HG02571 (cell line): ENCODE results near the gene RGS7BP.

ENCODE experiments used
- ATAC-seq: cut with Tn5 transposase; IDR thresholded peaks from one replicate; pipeline ENCODE4 v1.9.1; 2021; ENCODE audit warnings: mild to moderate bottlenecking, moderate library complexity; ENCODE audit not compliant: unreplicated experiment

RGS7BP gene

DNA sequence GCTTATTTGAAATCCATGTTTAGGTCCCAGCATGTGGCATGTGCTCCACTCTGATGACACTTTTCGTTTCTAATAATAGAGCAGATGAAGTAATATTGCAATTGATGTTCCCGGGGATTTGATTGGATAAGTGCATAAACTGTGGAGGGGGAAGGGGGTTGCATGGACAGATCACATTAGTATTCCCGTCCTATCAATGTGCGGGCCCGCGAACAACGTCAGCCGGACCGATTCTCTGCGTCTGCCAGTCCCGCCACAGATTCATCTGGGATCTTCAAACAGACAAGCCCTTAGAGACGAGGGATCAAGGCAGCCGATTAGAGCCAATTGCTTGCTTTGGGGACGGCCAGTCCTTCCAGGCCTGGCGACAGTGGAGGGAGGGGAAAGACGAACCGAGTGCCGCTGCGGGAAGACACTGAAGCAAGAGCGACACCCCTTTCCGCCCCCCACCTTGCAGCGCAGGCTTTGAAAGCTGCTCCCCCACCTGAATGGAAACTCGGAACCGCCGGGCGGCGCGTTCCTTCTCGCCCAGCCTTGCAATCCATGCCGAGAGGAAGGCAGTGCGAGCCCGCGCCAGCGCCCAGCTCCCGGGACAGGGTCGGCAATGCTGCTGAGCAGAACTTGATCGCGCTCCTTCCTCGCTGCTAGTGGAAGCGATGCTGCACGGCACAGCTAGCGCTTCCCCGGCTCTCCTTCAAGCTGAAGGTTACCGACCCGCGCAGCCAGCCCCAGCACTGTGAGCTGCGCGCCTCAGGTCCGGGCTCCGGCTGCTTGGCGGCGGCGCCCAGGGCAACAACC, at the start of gene RGS7BP:
RGS7BP (plus strand) TSS at position 247 of the 798 bp plus-strand sequence. CDS start 610 bp downstream, outside the sequence.
- no peak for ATAC-seq

DNA sequence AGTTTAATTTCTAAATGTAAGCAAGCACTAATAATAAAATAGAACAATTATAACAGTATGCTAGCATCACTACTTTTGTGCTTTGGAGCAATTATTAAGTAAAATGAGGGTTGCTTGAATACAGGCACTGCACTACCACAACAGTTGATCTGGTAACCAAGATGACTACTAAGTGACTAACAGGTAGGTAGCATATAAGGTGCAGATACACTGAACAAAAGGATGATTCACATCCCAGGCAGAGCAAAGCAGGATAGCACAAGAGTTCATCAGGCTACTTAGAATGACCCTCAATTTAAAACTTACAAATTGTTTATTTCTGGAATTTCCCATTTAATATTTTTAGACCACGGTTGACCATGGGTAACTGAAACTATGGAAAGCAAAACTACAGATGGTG, 48.0 kb upstream of the RGS7BP start:
- no peak for ATAC-seq

DNA sequence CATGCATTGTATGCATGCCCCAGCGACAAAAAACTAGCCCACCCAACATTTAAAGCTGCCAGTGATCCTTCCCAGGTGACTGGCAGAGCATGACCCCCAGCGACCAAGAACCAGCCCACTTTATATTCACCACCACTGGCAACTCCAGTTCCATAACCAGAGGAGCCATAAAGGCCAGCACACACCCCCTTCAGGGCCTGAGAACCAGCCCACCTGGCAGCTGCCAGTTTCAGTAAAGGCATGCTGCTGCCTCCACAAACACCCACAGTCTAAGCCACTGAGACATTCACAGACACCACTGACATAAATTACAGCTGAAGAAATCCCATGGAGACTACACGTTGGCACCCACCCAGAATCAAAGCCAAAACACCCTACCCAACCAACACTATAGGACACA, 46.9 kb upstream of the RGS7BP start:
- no peak for ATAC-seq

DNA sequence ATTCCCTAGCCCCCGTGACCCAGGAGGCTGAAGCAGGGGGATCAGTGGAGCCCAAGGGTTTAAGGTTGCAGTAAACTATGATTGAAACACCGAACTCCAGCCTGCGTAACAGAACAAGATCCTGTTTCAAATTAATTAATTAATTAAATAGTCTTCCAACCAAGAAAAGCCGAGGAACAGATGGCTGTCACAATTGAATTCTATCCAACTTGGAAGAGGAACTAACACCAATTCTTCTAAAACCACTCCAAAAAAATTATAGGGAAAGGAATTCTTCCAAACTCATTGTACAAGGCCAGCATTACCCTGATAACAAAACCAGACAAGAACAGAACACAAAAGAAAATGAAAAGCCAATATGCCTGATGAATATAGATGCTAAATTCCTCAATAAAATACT, 43.4 kb upstream of the RGS7BP start:
- ATAC-seq: no peak

DNA sequence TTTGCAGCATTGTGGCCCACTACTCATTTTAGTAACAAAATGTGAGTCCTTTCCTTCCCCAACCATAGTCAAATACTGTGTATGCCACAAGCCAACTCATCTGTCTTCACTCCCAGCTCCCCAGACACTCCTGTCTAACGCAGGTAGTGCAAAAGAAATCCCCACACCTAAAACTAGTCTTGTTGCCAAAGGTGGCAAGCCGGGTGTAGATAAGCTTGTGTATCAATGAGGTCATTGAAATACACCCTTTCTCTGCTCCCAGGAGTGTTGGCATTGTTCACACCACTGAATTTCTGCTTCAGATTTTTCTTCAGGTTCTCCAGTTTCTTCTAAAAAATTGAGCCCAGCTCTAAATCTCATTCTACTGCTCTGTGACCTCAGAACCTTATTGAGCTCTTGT, 19.7 kb upstream of the RGS7BP start:
- ATAC-seq: no peak

DNA sequence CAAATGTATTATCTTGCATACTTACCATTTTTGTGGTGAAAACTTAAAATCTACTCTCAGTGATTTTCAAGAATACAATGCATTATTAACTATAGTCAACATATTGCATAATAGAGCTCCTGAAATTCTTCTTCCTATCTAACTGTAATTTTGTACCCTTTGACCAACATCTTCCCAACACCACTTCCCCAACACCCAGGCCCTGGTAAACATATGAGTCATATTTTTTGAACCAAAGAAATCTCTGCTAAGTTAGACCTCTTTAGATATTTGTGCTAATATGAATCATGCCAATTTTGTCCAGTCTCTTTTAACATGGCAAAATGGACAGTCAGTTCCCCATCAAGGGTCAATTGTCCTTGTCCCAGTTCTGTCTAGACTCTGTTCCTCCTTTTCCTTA, 18.5 kb upstream of the RGS7BP start:
- no peak for ATAC-seq

DNA sequence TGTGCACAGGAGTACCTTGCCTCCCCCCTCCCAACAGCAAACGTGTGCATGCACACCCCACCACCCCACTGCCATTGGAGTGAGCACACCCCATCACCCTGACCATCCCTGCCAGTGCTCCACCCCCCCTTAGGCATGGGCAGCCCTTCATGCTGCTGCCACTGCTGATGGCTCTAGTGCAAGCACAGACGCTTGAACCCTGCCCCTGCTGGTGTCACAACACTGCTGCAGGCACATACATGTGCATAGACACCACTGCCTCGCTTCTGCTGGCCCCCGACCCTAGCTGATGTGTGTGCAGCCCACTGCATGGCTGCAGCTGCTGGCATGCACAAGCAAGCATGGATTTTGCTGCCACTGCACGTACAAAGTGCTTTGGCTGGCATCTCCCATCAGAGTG, 16.0 kb upstream of the RGS7BP start:
- ATAC-seq: no peak

DNA sequence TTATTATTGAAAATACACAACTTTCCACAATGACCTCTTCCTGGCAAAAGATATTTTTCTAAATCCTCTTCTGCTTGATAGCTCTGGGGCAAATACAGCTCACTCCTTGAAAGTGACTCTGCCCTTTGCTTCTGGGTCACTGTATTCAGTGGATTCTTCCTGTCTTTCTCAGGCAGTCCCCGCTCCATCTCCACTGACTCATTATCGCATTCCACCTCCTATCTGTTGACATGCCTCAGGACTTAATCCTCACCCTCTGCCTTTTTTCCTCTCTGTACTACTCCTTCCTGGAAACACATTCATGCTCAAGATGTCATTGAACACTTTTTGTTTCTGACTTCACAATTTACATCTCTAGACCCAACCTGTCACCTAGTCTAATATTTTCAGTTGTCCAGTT, 8.4 kb upstream of the RGS7BP start:
- ATAC-seq: no peak

DNA sequence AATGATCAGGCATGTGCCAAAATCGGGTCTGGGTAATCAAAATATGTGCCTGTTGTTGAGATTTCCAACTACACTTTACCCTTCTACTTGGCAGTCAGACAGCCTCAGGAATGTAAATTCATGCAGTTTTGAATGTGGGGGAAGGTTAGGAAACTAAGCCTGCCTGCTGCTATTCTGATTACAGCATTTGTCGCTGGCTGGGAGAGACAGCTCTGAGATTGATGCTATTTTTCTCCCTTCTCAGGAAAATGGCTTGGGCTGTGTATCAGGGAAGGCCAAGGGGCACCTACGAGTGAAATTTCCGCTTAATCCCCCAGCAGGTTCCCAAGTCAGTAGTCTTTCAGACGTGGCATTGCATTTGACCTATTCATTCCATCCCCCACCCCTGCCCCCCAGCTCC, 3.6 kb upstream of the RGS7BP start:
- ATAC-seq: no peak

DNA sequence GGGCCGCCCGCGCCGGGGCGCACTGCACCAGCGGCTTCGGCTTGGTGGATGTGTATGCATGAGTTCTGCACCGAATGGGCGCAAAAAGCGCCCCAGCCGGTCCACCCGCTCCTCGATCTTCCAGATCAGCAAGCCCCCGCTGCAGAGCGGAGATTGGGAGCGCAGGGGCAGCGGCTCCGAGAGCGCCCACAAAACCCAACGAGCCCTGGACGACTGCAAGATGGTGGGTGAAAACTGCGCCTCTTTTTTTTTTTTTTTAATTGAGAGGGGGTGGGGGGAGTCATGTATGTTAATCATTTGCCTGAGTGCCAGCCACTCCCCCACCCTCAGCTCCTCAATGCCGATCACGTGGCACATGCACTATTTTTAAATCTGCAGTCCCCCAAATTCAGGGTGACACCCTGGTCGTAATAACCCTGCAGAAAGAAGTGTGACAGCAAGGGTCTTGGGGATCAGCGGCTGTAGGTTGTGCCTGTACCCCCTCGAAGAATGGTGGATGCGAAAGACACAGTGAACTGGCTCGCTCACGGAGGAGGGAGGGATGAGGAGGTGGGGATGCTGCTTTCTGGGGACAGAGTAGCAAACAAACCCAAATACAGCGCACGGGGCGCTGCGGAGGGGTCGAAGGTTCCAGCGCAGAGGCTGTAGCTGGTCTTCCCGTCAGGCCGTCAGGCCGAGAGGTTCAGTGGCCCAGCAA, 900 bp downstream of the RGS7BP start:
- no peak for ATAC-seq

DNA sequence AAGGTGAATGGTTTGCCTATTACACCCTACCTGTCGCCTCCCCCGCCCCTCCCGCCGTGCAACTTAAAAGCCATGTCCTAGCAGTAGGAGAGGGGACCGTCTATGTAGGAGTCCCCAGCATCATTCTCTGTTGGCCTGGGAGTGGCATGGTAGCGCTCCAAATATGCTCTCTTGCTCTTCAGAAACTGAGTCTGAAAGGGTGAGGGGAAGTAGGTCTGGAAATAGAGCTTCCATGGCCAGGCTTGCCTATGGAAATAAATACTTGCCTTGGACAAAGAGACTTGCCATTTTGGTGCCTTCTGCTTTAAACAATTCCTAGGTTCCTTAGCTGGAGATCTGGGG, 1.4 kb downstream of the RGS7BP start:
- no peak for ATAC-seq

DNA sequence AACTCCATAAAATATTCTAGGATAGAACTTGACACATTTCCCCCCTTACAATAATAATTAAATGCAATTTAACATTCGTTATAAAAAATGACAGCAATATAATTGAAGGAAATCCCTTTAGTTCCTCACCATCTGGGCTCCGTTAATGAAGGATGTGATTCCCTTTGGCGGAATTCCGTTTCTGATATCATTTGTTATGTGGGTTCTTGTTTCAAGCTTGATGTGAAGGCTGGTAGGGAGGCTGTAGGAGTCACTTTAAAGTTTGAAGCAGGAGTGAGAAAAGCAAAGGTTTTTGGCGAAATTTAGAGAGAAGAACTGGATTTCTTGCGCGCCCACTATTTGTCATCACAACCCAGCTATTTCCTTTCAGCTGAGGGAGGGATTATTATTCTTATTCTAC, 4.0 kb downstream of the RGS7BP start:
- ATAC-seq: no peak

DNA sequence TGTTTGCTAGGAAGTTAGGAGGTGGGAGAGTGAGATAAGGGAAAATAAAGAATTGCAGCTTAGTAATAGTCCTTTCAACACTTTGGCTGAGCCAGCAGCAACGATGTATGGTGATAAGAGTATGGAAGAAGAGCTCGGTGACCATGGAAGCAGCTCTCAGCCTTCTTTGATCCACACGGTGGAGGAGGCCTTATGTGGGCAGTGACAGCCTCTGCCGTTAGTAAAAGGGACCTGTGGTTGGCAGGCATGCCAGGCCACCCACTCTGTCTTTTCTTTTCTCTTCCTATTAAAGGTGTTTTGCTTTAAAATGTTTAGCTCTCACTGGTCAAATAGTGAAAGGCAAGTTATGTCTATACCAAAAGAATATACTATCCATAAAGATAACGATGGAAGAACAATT, 7.7 kb downstream of the RGS7BP start:
- no peak for ATAC-seq

DNA sequence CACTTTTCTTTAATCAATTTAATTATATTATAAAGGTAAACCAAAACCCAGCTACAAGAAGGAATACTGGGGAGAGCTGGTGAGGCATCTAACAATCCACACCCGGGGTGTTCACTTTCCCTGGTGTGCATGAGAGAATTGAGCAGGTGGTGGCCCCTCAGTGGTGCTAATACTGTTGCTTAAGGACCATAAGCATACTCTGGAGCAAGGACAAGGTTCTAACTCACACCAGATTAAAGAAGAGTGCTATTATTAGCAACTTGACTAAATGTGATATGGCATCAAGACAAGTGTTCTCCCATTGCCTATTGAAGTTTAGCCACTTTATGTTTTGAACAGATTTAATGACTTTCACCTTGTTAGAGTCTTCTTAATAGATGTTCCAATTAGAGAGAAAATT, 8.8 kb downstream of the RGS7BP start:
- no peak for ATAC-seq

DNA sequence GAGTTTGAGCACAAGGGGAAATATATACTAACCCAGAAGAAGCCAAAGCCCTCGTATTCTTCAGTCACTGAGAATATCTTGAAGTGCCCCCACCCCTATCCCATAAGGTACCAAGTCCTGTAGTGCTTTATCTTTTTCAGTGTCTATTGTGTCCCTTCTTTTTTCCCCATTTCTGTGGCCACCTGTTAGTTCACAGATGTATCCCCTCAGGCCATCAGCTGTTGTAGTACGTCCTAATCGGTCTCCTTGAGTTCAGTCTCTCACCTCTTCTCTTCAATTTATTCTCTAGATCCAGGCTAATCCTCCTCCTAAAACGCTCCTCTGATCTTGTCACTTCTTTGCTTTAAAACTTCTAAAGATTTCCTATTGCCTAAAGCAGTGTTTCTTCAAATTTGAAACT, 10.4 kb downstream of the RGS7BP start:
- ATAC-seq: no peak

DNA sequence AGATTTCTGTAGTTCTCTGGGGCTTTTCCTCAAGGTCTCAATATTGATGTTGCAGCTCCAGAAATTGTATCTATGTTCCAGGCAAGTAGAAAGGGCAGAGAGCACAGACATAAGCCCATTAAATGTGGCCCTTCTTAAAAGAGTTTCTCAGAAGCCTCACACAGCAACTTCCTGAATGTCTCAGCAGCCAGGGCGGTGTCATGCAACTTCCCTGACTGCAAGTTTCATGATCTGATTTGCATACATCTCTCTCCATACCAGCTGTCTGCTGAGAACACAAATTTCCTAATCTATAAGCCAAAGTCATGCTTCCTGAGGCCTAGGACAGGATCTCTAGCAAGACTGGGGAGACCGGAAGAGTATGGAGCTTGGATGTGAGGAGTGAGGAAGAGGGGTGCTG, 13.0 kb downstream of the RGS7BP start:
- ATAC-seq: peak; percentile 67

DNA sequence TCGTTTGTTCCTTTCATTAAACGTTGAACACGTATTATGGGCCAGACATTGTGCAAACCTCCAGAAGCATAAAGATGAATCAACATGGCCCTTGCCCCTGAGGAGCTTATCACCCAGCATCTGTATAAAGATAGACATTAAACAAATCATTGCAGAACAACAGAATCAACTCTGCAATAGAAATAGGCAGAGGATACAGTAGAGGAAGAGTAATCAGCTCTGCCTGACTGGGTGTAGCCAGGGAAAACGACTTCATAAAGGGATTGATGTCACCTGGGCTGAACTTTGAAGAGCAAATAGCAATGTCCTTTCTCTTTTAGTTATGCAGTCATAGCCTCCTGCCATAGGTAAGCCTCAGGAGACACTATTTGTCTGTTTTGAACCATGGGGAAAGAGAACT, 13.4 kb downstream of the RGS7BP start:
- no peak for ATAC-seq

DNA sequence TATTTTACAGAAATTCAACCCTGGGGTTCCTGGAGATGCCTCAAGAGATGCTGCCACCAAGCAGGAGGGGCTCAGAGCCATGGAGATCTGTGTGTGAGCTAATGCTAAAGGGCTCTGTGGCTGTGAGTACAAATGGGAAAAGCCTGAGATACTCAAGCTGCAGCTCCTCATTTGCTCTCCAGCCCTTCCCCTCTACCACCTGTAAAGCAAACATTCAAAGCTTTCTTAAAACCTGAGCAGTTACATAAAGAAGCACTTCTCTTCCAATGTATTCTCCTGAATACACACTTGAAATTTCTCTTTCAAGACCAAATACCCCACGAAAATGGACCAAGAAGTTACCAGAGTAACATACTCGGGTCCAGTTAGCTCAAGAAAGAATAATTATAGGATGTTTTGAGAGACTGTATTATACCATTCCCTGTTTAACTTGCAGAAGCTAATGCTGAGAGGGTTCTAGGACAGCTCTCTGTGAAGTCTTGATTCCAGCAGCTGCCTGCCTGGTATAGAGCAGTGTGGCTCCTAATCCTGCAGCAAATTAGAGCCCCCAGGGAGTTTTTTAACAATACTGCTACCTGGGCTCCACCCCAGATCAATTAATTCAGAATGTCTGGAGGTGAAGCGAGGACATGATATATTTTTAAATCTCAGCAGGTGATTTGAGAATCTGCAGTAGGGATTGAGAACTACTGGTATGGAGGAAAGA, 21.1 kb downstream of the RGS7BP start:
- ATAC-seq: no peak

DNA sequence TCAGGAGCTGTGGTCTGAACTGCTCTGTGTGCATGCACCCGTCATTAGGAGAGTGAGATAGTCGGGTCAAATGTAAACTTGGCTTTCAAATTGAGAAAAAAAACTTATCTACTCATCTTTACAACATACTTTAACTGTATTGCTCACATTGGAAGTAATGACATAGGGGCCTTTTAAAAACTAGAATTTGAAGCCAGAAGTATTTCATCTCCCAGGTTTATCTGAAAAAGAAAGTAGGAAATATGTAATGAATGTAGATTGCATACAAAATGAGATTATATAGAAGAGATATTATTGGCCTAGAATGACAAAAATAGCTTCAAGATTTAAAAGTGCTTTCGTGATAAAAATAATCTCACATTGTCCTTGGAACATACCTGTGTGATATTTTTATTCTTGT, 24.3 kb downstream of the RGS7BP start:
- ATAC-seq: no peak

DNA sequence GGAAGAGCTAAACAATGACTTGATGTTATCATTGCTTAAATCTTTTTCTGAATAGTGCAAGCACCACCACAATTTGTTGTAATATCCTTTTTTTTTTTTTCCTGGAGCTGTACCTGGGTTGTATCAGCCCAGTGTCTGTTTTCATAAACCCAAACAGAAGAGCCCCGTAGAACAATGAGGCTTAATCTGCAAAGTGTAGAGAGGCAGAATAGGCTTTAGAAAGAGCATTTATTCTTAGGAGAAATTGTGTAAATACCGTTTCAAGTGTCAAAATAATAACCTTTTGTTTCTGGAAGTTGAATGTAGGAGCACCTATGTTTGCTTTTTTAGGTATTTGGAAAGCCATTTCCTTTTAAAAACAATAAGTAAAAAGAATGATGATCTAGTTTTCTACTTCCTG, 26.4 kb downstream of the RGS7BP start:
- no peak for ATAC-seq

DNA sequence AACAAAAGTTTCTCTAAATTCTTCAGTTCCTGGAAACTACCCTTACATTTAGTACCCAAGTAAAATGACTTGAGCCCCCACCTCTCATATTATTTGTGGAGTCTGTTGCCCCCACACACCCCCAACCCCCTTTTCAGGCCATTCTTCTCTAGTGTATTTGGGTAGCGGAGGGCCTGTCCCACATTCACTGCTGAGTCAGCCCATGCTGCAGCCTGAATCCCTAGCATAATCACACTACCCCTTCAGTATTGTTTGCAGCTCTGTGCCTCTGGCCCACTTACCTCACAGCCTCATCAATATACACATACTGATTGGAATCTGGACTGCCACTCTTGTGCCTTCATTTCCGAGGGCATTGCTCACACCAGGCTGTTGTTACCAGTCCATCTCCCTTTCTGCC, 26.8 kb downstream of the RGS7BP start:
- no peak for ATAC-seq

DNA sequence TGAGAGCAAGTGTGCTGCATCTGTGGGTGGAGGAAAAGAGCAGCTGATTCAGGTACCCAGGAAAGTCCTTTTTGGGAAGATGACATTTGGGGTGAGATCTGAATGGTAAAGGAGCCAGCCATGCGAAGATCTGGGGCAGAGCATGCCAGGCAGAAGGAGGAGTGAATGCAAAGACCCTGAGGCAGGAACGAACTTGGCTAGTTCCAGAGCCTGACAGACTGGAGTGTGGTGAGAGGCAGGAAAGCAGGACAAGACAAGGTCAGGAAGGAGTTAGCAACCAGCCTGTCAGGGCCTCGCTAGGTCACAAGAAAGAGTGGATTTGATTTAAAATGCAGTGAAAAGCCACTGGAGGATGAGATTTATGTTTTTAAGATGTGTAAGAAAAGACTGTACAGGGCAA, 28.2 kb downstream of the RGS7BP start:
- no peak for ATAC-seq
